ENCODE measurements around the gene ZSWIM4. TPM values are rescaled to one million over a fixed set of nuclear protein-coding genes. Genes with fewer than 3 reads are reported as not detected.

Gene ZSWIM4
- total RNA-seq, 1 experiment from 2014 or later: 9.8 TPM

GRCh38 chr19:13880059-13881043, 85.1 kb downstream of the ZSWIM4 start:
- H3K27me3 ChIP-seq (replicated peaks; ENCODE audit: insufficient read depth, low read depth, low read length, poor library complexity): no peaks in the 10 kb centered on the region
- H3K9me3 ChIP-seq (ENCODE audit: low read depth, low read length, poor library complexity, severe bottlenecking): no peaks in the 10 kb centered on the region
- ChIA-PET CTCF (interaction anchor here (0.5 to 1.1 kb wide), 4 partner anchors 18 to 193 kb away, joined by 3 to 7 read pairs (median 3); no protein-coding TSS in a partner anchor), POLR2A (ENCODE audit: low non-redundant PET) (no interaction called here)
- peak; percentile 97 for DNase-seq (ENCODE audit: low spot score)
- peak; percentile 100 for TF ChIP-seq CTCF (conservative IDR thresholded peaks at IDR 0.05; ENCODE audit: low read depth, low read length)
- TF ChIP-seq EZH2 (IDR thresholded peaks at IDR 0.05; ENCODE audit: borderline replicate concordance, low read depth, low read length, poor library complexity, severe bottlenecking): no peak
- H3K36me3 ChIP-seq (ENCODE audit: insufficient read depth, low read length, poor library complexity, severe bottlenecking): no peaks in the 10 kb centered on the region
- intact Hi-C loops (cut with micrococcal nuclease; ENCODE audit: unreplicated experiment): loop anchor here (1.0 to 5.0 kb wide), 4 partner anchors 152 to 602 kb away; partner anchors contain the start of genes ASF1B, IL27RA and MISP3
- H3K4me3 ChIP-seq (ENCODE audit: low read depth, low read length, poor library complexity, severe bottlenecking): peak overlapping the region; percentile 35
- H3K4me1 ChIP-seq (ENCODE audit: insufficient read depth, low read length, poor library complexity, severe bottlenecking): peaks cover 13% of the 10 kb centered on the region
- peak overlapping the region; percentile 82 for H3K27ac ChIP-seq (ENCODE audit: low read depth, low read length, poor library complexity, severe bottlenecking)
- BruUV-seq (replicated peaks): no TSS peak

- DNase-seq (ENCODE audit: low spot score): no peak
- H3K4me1 ChIP-seq (ENCODE audit: insufficient read depth, low read length, poor library complexity, severe bottlenecking): peaks cover 13% of the 10 kb centered on the region
- ChIA-PET POLR2A (ENCODE audit: low non-redundant PET) (no interaction called here), CTCF (interaction anchor here (1.1 kb wide), 1 partner anchor 193 kb away, joined by 3 read pairs; no protein-coding TSS in a partner anchor)
- no peaks in the 10 kb centered on the region for H3K27me3 ChIP-seq (replicated peaks; ENCODE audit: insufficient read depth, low read depth, low read length, poor library complexity)
- intact Hi-C loops (cut with micrococcal nuclease; ENCODE audit: unreplicated experiment): loop anchor here (5.0 kb wide), 3 partner anchors 151 to 601 kb away; partner anchors contain the start of genes ASF1B and IL27RA
- peak overlapping the region; percentile 82 for H3K27ac ChIP-seq (ENCODE audit: low read depth, low read length, poor library complexity, severe bottlenecking)
- no TSS peak for BruUV-seq (replicated peaks)
- H3K9me3 ChIP-seq (ENCODE audit: low read depth, low read length, poor library complexity, severe bottlenecking): no peaks in the 10 kb centered on the region
- H3K36me3 ChIP-seq (ENCODE audit: insufficient read depth, low read length, poor library complexity, severe bottlenecking): no peaks in the 10 kb centered on the region
- no peak overlapping the region for H3K4me3 ChIP-seq (ENCODE audit: low read depth, low read length, poor library complexity, severe bottlenecking)
- no peak for TF ChIP-seq EZH2 (IDR thresholded peaks at IDR 0.05; ENCODE audit: borderline replicate concordance, low read depth, low read length, poor library complexity, severe bottlenecking)
- TF ChIP-seq CTCF (conservative IDR thresholded peaks at IDR 0.05; ENCODE audit: low read depth, low read length): no peak
These were observed 86.0 kb downstream of the ZSWIM4 start for GRCh38 chr19:13881251-13881691.

Small RNAs within 50 kb of the gene (microRNA-seq; reads per million reads assigned to microRNA genes)
- gene MIR181C (2,608 reads per million, percentile 89 among the genes with 10 or more reads in this experiment), gene MIR181D (4,090 reads per million, percentile 91 among the genes with 10 or more reads in this experiment)

Other genes with a start within 250 kb of the ZSWIM4 start
- gene MRI1, start 30.9 kb upstream of the ZSWIM4 start, total RNA-seq (2021): 57.9 and 63.8 TPM in 2 replicates
- gene C19orf53, start 21.0 kb upstream of the ZSWIM4 start, total RNA-seq (2021): 137 and 140 TPM in 2 replicates
- 4.9 and 7.1 TPM in 2 replicates for gene NANOS3, start 81.7 kb downstream of the ZSWIM4 start, total RNA-seq (2021)
- gene BRME1, start 110.7 kb downstream of the ZSWIM4 start, total RNA-seq (2021): 3.2 and 4.0 TPM in 2 replicates
- 38.6 and 40.9 TPM in 2 replicates for gene CC2D1A, start 110.8 kb downstream of the ZSWIM4 start, total RNA-seq (2021)
- not detected in 2 replicates for gene PODNL1, start 143.0 kb downstream of the ZSWIM4 start, total RNA-seq (2021)
- 62.4 and 65.4 TPM in 2 replicates for gene DCAF15, start 157.1 kb downstream of the ZSWIM4 start, total RNA-seq (2021)
- gene RFX1, start 210.9 kb downstream of the ZSWIM4 start, total RNA-seq (2021): 19.5 and 23.1 TPM in 2 replicates
- gene RLN3, start 232.7 kb downstream of the ZSWIM4 start, total RNA-seq (2021): not detected in 2 replicates
- 5.4 and 6.0 TPM in 2 replicates for gene IL27RA, start 236.3 kb downstream of the ZSWIM4 start, total RNA-seq (2021)